HG02884 (cell line): ENCODE data around the gene TLCD3B.
A peak's percentile ranks its signal among the peaks of the same experiment; 100 is the strongest.

Source experiments
- ATAC-seq: cut with Tn5 transposase; IDR thresholded peaks from one replicate; pipeline ENCODE4 v1.9.1; 2021; ENCODE audit warnings: mild to moderate bottlenecking, moderate library complexity; ENCODE audit not compliant: unreplicated experiment

The TLCD3B gene

GRCh38 chr16:30006659-30007377, 24.3 kb downstream of the TLCD3B start:
- ATAC-seq, result no peak

- ATAC-seq, result no peak
These were observed 25.0 kb downstream of the TLCD3B start for GRCh38 chr16:30006095-30006473.

- no peak for ATAC-seq
These were observed 25.6 kb downstream of the TLCD3B start for GRCh38 chr16:30005341-30006094.

- ATAC-seq, result no peak
These were observed 26.2 kb downstream of the TLCD3B start for GRCh38 chr16:30004811-30005242.

GRCh38 chr16:30004424-30004776, 26.7 kb downstream of the TLCD3B start:
- ATAC-seq, result no peak

- no peak for ATAC-seq
These were observed 27.2 kb downstream of the TLCD3B start for GRCh38 chr16:30003670-30004423.

GRCh38 chr16:30002614-30003346, 28.3 kb downstream of the TLCD3B start:
- ATAC-seq, result no peak

- ATAC-seq, result no peak
These were observed 30.1 kb downstream of the TLCD3B start for GRCh38 chr16:30000735-30001631.

- no peak for ATAC-seq
These were observed 31.5 kb downstream of the TLCD3B start for GRCh38 chr16:29999605-30000004.

- no peak for ATAC-seq
These were observed 34.3 kb downstream of the TLCD3B start for GRCh38 chr16:29996766-29997250.

- peak; percentile 85 for ATAC-seq
These were observed 34.9 kb downstream of the TLCD3B start, which contains the start of gene INO80E for GRCh38 chr16:29995911-29996765. TSS of gene INO80E (plus strand) at chr16:29996241. CDS start at chr16:29996311, 70 bp downstream.

GRCh38 chr16:29995324-29995910, 35.7 kb downstream of the TLCD3B start, which contains the start of gene HIRIP3:
TSS of gene HIRIP3 (minus strand) at chr16:29995617. CDS start at chr16:29995605, 12 bp downstream.
- ATAC-seq, result peak; percentile 37

GRCh38 chr16:29994600-29995323, 36.3 kb downstream of the TLCD3B start:
- ATAC-seq, result peak; percentile 36

GRCh38 chr16:29993903-29994599, 37.0 kb downstream of the TLCD3B start:
- ATAC-seq, result no peak

GRCh38 chr16:29993191-29993902, 37.7 kb downstream of the TLCD3B start:
- no peak for ATAC-seq

GRCh38 chr16:29992344-29992967, 38.6 kb downstream of the TLCD3B start:
- ATAC-seq, result no peak
